Mesothelial cell of epicardium (in vitro differentiated cells): ENCODE data around the gene NACC2. TPM values are rescaled to one million over a fixed set of nuclear protein-coding genes. Genes with fewer than 3 reads are reported as not detected.

Experiments used
- DNase-seq, 2 experiments: peaks; one replicate each; pipeline ENCODE4 v3.0.0; 2021; ENCODE audit warnings: low spot score in 2 of 2; ENCODE audit not compliant: unreplicated experiment in 2 of 2
- H3K27ac Mint-ChIP-seq: 2 replicates; pipeline ENCODE4 v1.8.0; 2021; ENCODE audit warnings: mixed read lengths
- H3K27me3 Mint-ChIP-seq: 2 replicates; pipeline ENCODE4 v1.8.0; 2021; ENCODE audit warnings: low read depth, mixed read lengths
- H3K36me3 Mint-ChIP-seq: 2 replicates; pipeline ENCODE4 v1.8.0; 2021; ENCODE audit warnings: mixed read lengths
- H3K4me1 Mint-ChIP-seq: 2 replicates; pipeline ENCODE4 v1.8.0; 2021; ENCODE audit warnings: mixed read lengths
- H3K4me3 Mint-ChIP-seq: 2 replicates; pipeline ENCODE4 v1.8.0; 2021; ENCODE audit warnings: mild to moderate bottlenecking, moderate library complexity, mixed read lengths
- H3K9me3 Mint-ChIP-seq: 2 replicates; pipeline ENCODE4 v1.8.0; 2021; ENCODE audit warnings: mixed read lengths
- CTCF ChIP-seq: fragments of 200-600 bp; sonication (generic); IDR thresholded peaks from one replicate; pipeline ENCODE4 v1.5.0; 2021; ENCODE audit warnings: antibody characterized with exemption; ENCODE audit not compliant: unreplicated experiment
- total RNA-seq: library from RNA; stranded (reverse); gene quantifications from 3 replicates; pipeline ENCODE4 v1.2.1, GENCODE V29; 2021

The NACC2 gene
- total RNA-seq, 1 donor from 2014 or later, result 18.4 TPM

- peaks cover 9% of the 10 kb centered on the region for H3K27me3 Mint-ChIP-seq
- H3K4me1 Mint-ChIP-seq, result peaks cover 6% of the 10 kb centered on the region
- no peak overlapping the region for H3K27ac Mint-ChIP-seq
- no peaks in the 10 kb centered on the region for H3K9me3 Mint-ChIP-seq
- no peak overlapping the region for H3K4me3 Mint-ChIP-seq
- TF ChIP-seq CTCF, result no peak
- no peak for DNase-seq
- H3K36me3 Mint-ChIP-seq, result no peaks in the 10 kb centered on the region
These were observed 111.6 kb downstream of the NACC2 start for GRCh38 chr9:135983208-135984071.

- Mint-ChIP-seq H3K36me3 (no peaks in the 10 kb centered on the region), H3K4me1 (peaks cover 4% of the 10 kb centered on the region), H3K4me3 (no peak overlapping the region), H3K27me3 (peaks cover 9% of the 10 kb centered on the region), H3K27ac (no peak overlapping the region), H3K9me3 (no peaks in the 10 kb centered on the region)
- DNase-seq, result no peak
- no peak for TF ChIP-seq CTCF
These were observed 112.4 kb downstream of the NACC2 start for GRCh38 chr9:135982499-135983207.

GRCh38 chr9:135980926-135981630 is 114.0 kb downstream of the NACC2 start:
- Mint-ChIP-seq H3K9me3 (no peaks in the 10 kb centered on the region), H3K27me3 (peaks cover 14% of the 10 kb centered on the region), H3K27ac (no peak overlapping the region), H3K4me3 (no peak overlapping the region), H3K36me3 (no peaks in the 10 kb centered on the region), H3K4me1 (peaks cover 6% of the 10 kb centered on the region)
- TF ChIP-seq CTCF, result no peak
- no peak for DNase-seq

GRCh38 chr9:135979547-135980166 is 115.4 kb downstream of the NACC2 start:
- no peak for DNase-seq
- no peaks in the 10 kb centered on the region for H3K36me3 Mint-ChIP-seq
- H3K4me3 Mint-ChIP-seq, result no peak overlapping the region
- no peak for TF ChIP-seq CTCF
- no peak overlapping the region for H3K27ac Mint-ChIP-seq
- peaks cover 4% of the 10 kb centered on the region for H3K4me1 Mint-ChIP-seq
- no peaks in the 10 kb centered on the region for H3K9me3 Mint-ChIP-seq
- H3K27me3 Mint-ChIP-seq, result peaks cover 19% of the 10 kb centered on the region

GRCh38 chr9:135978642-135979546 is 116.2 kb downstream of the NACC2 start:
- Mint-ChIP-seq H3K27me3 (peaks cover 24% of the 10 kb centered on the region), H3K9me3 (no peaks in the 10 kb centered on the region), H3K27ac (no peak overlapping the region), H3K4me1 (peaks cover 3% of the 10 kb centered on the region), H3K4me3 (no peak overlapping the region), H3K36me3 (no peaks in the 10 kb centered on the region)
- no peak for DNase-seq
- TF ChIP-seq CTCF, result no peak
